Heart left ventricle (tissue), 16 donors: ENCODE measurements around the gene CARS2. TPM values are rescaled to one million over a fixed set of nuclear protein-coding genes. Genes with fewer than 3 reads are reported as not detected.
"Not testable (repeated sequence)": the region's sequence is repeated elsewhere in the genome, so short reads cannot be mapped to it uniquely, and the experiment has no call there.

Experiments used
- ATAC-seq, 4 donors: fragments of 200-7000 bp; cut with Tn5 transposase; one replicate each; pipeline ENCODE4 v1.9.1; 2020 to 2022; ENCODE audit warnings: moderate library complexity in 4 of 4, mild to moderate bottlenecking in 3 of 4, moderate number of reproducible peaks in 1 of 4
- DNase-seq, 5 donors: peaks; one replicate each; pipeline ENCODE4 v3.0.0-alpha.2; 2020
- H3K27ac ChIP-seq, 12 donors: fragments of 200-600 bp; sonication (generic) in 4 of 12; one replicate each; pipeline versions ENCODE4 v1.5.0 to v1.8.0; 2016 to 2022; ENCODE audit warnings: mild to moderate bottlenecking in 2 of 12
- H3K27me3 ChIP-seq, 9 donors: fragments of 200-600 bp; sonication (generic) in 2 of 9; one replicate each; pipeline versions ENCODE4 v1.5.1 to v1.8.0; 2016 to 2022; ENCODE audit warnings: mild to moderate bottlenecking in 3 of 9
- H3K36me3 ChIP-seq, 9 donors: fragments of 200-600 bp; sonication (generic) in 2 of 9; one replicate each; pipeline versions ENCODE4 v1.5.0 to v1.8.0; 2018 to 2022; ENCODE audit warnings: mild to moderate bottlenecking in 2 of 9
- H3K4me1 ChIP-seq, 12 donors: fragments of 200-600 bp; sonication (generic) in 4 of 12; one replicate each; pipeline versions ENCODE4 v1.5.0 to v1.8.0; 2016 to 2022; ENCODE audit warnings: mild to moderate bottlenecking in 3 of 12
- H3K4me3 ChIP-seq, 12 donors: fragments of 200-600 bp; sonication (generic) in 4 of 12; one replicate each; pipeline versions ENCODE4 v1.5.0 to v1.8.0; 2017 to 2022; ENCODE audit warnings: mild to moderate bottlenecking in 9 of 12, moderate library complexity in 4 of 12
- H3K9me3 ChIP-seq, 12 donors: fragments of 200-600 bp; sonication (generic) in 4 of 12; one replicate each; pipeline versions ENCODE4 v1.5.0 to v1.8.0; 2016 to 2022; ENCODE audit warnings: mild to moderate bottlenecking in 1 of 12
- CTCF ChIP-seq, 12 donors: fragments of 200-600 bp; sonication (generic) in 4 of 12; IDR thresholded peaks; one replicate each; pipeline versions ENCODE4 v1.5.0 to v1.8.0; 2018 to 2022; ENCODE audit warnings: antibody characterized with exemption in 12 of 12, mild to moderate bottlenecking in 5 of 12
- POLR2A ChIP-seq, 2 donors: fragments of 450-650 bp; IDR thresholded peaks; one replicate each; pipeline ENCODE4 v1.6.1; 2017; ENCODE audit warnings: antibody characterized with exemption in 2 of 2, mild to moderate bottlenecking in 2 of 2, moderate library complexity in 2 of 2
- WGBS, 4 donors: extraction: QIAGEN DNeasy Blood & Tissue Kit in 2 of 4; methylation state at CpG; one replicate each; pipeline versions ENCODE4 v1.1.5 to v1.1.7; 2013 to 2018; 5-methylcytosine and 5-hydroxymethylcytosine counted together
- intact Hi-C, 10 donors: fragments of 100-400 bp; cut with DNase I; formaldehyde crosslinking; loops; one replicate each; pipeline versions ENCODE4 v1.11.1 to v1.14.2; 2022
- polyA plus RNA-seq, 2 donors: library from polyadenylated mRNA; stranded (reverse); fragments of 200-250 nt; gene quantifications; one replicate each; pipeline ENCODE4 v1.2.3, GENCODE V29; 2013
- total RNA-seq, 9 donors: library from RNA; depleted of rRNA in 2 of 9; stranded (reverse); fragments of >200 nt in 2 of 9; fragmentation: NEBNext Ultra II Directional in 3 of 9; extraction: Animal tissue kit (Norgen Biotek cat#: 25700) in 3 of 9; gene quantifications; one replicate each; pipeline versions ENCODE4 v1.1.0 to v1.2.4, GENCODE V29; 2016 to 2023
- donor health status: ischemic (EF 13 %, LVEDD 7.1; RV severe dilation, severe dysfunction).
- donor health status: healthy with polysubstance abuse.
- donor health status: DM: no; HTN: yes; CAD: no.
- donor health status: DM: no; HTN: no; CAD: no.
- donor health status: ischemic (EF 25% LVEDD 6.9; RV normal size, moderate dysfunction).
- donor health status: ischemic (EF 25% LVEDD 5.7; RV mildly dilated, moderate dysfunction).
- donor health status: healthy.
- donor health status: DM: yes; HTN: yes; CAD: no.
- donor health status: ischemic (EF 35%, LVEDD 5.7; RV mildly dilated, moderate dysfunction).
- donor health status: nonischemic (EF 11% LVEDD 7.7; RV severe dilation, severe dysfunction).
- donor health status: DM: yes; HTN: yes; CAD: no.
- donor health status: PGD.
- donor health status: ischemic (EF 29% LVEDD 5.4; RV normal size, mild dysfunction).
- donor health status: nonischemic (EF 23%, LVEDD 6.1; RV moderate dilation, normal function).

The CARS2 gene
- total and polyA plus RNA-seq, 11 donors, result 35.4 to 78.5 (median 44.3) TPM

GRCh38 chr13:110737555-110737954 lies 31.6 kb upstream of the CARS2 start:
- DNase-seq (no peak), ATAC-seq (no peak)
- no peaks in the 10 kb centered on the region for H3K36me3 ChIP-seq
- H3K4me3 ChIP-seq, result no peak overlapping the region
- TF ChIP-seq CTCF (IDR thresholded peaks at IDR 0.05), result no peak
- no peaks in the 10 kb centered on the region for H3K4me1 ChIP-seq
- no peak overlapping the region for H3K27ac ChIP-seq
- no peaks in the 10 kb centered on the region for H3K9me3 ChIP-seq
- no peaks in the 10 kb centered on the region for H3K27me3 ChIP-seq
- intact Hi-C loops, result loop anchor here in 1 of 10 donors (10.0 kb wide), 1 partner anchor 47 kb away; no protein-coding TSS in a partner anchor

GRCh38 chr13:110734561-110734960 lies 28.6 kb upstream of the CARS2 start:
- Histone ChIP-seq H3K4me1 (no peaks in the 10 kb centered on the region), H3K36me3 (no peaks in the 10 kb centered on the region), H3K9me3 (no peaks in the 10 kb centered on the region), H3K4me3 (no peak overlapping the region), H3K27ac (no peak overlapping the region), H3K27me3 (no peaks in the 10 kb centered on the region)
- intact Hi-C loops, result loop anchor here in 1 of 10 donors (10.0 kb wide), 1 partner anchor 50 kb away; no protein-coding TSS in a partner anchor
- 91 to 94% (median 92%) methylated on average over 5 of the region's 5 CpGs for WGBS, 4 donors
- TF ChIP-seq POLR2A (IDR thresholded peaks at IDR 0.05) (no peak), CTCF (IDR thresholded peaks at IDR 0.05) (no peak)
- ATAC-seq (no peak), DNase-seq (no peak)

GRCh38 chr13:110731072-110731471 lies 25.2 kb upstream of the CARS2 start:
- no peak overlapping the region for H3K27ac ChIP-seq
- ATAC-seq, result no peak
- peaks cover 0 to 5% (median 0%) of the 10 kb centered on the region in 12 donors for H3K4me1 ChIP-seq
- intact Hi-C loops, result loop anchor here in 1 of 10 donors (10.0 kb wide), 1 partner anchor 54 kb away; no protein-coding TSS in a partner anchor
- no peak overlapping the region for H3K4me3 ChIP-seq
- 92 to 100% (median 98%) methylated on average over 3 of the region's 3 CpGs for WGBS, 4 donors
- no peaks in the 10 kb centered on the region for H3K27me3 ChIP-seq
- no peaks in the 10 kb centered on the region for H3K9me3 ChIP-seq
- DNase-seq, result no peak
- H3K36me3 ChIP-seq, result no peaks in the 10 kb centered on the region
- TF ChIP-seq CTCF (IDR thresholded peaks at IDR 0.05) (no peak), POLR2A (IDR thresholded peaks at IDR 0.05) (no peak)

GRCh38 chr13:110726726-110727125 lies 20.8 kb upstream of the CARS2 start:
- intact Hi-C loops, result loop anchor here in 1 of 10 donors (5.0 kb wide), 1 partner anchor 51 kb away; no protein-coding TSS in a partner anchor
- ATAC-seq (no peak), DNase-seq (no peak)
- Histone ChIP-seq H3K4me1 (peaks cover 0 to 5% (median 0%) of the 10 kb centered on the region in 12 donors), H3K27ac (no peak overlapping the region), H3K9me3 (no peaks in the 10 kb centered on the region), H3K27me3 (no peaks in the 10 kb centered on the region), H3K4me3 (no peak overlapping the region), H3K36me3 (peaks cover 0 to 8% (median under 1%) of the 10 kb centered on the region in 9 donors)
- no peak for TF ChIP-seq POLR2A (IDR thresholded peaks at IDR 0.05)
- TF ChIP-seq CTCF (IDR thresholded peaks at IDR 0.05), result no peak
- 80 to 89% (median 83%) methylated on average over 9 of the region's 9 CpGs for WGBS, 4 donors

GRCh38 chr13:110726153-110726552 lies 20.2 kb upstream of the CARS2 start:
- not testable (repeated sequence) for H3K27ac ChIP-seq, H3K27me3 ChIP-seq, ATAC-seq, H3K4me1 ChIP-seq, DNase-seq, H3K9me3 ChIP-seq, H3K4me3 ChIP-seq
- intact Hi-C loops, result loop anchor here in 1 of 10 donors (5.0 kb wide), 1 partner anchor 51 kb away; no protein-coding TSS in a partner anchor
- WGBS, 4 donors, result 96 to 98% (median 97%) methylated on average over 6 of the region's 6 CpGs
- peaks cover 0 to 13% (median 4%) of the 10 kb centered on the region in 9 donors for H3K36me3 ChIP-seq
